Stimulated activated CD4-positive, alpha-beta T cell treated with anti-CD3 and anti-CD28 coated beads, TNF-alpha, amount 100 ng/mL, for 1 hour (primary cell): ENCODE results near the gene NUDT15.
A peak's percentile ranks its signal among the peaks of the same experiment; 100 is the strongest.
"Not testable (repeated sequence)": the region's sequence is repeated elsewhere in the genome, so short reads cannot be mapped to it uniquely, and the experiment has no call there.

Source experiments
- DNase-seq, 3 donors: peaks; one replicate each; pipeline ENCODE4 v3.0.0-alpha.2; 2020; ENCODE audit warnings: low read depth in 3 of 3, low spot score in 1 of 3

NUDT15 gene

GRCh38 chr13:48037346-48038173, at the start of gene NUDT15:
Gene NUDT15, plus strand, starts transcription at chr13:48037726. Its CDS starts 21 bp downstream, at chr13:48037747.
- peak; percentile 86 to 89 (median 87) for DNase-seq

- DNase-seq, result no peak
Observed at GRCh38 chr13:47990427-47990826, 47.1 kb upstream of the NUDT15 start.

GRCh38 chr13:47990920-47991466, 46.5 kb upstream of the NUDT15 start:
- no peak for DNase-seq

- no peak for DNase-seq
Observed at GRCh38 chr13:47991859-47992258, 45.7 kb upstream of the NUDT15 start.

GRCh38 chr13:47997384-47997783, 40.1 kb upstream of the NUDT15 start:
- no peak for DNase-seq

- no peak for DNase-seq
Observed at GRCh38 chr13:47999973-48000372, 37.6 kb upstream of the NUDT15 start.

GRCh38 chr13:48000559-48001113, 36.9 kb upstream of the NUDT15 start:
- DNase-seq, result no peak

- DNase-seq, result peak; percentile 70 to 88 (median 79)
Observed at GRCh38 chr13:48001114-48001881, 36.2 kb upstream of the NUDT15 start, which contains the start of gene SUCLA2. Gene SUCLA2, minus strand, starts transcription at chr13:48001273. Its CDS starts 4 bp downstream, at chr13:48001269.

GRCh38 chr13:48001999-48002398, 35.5 kb upstream of the NUDT15 start:
- DNase-seq, result not testable (repeated sequence)

- DNase-seq, result no peak
Observed at GRCh38 chr13:48004201-48004600, 33.3 kb upstream of the NUDT15 start.

- DNase-seq, result no peak
Observed at GRCh38 chr13:48006396-48006795, 31.1 kb upstream of the NUDT15 start.

- no peak for DNase-seq
Observed at GRCh38 chr13:48009284-48009683, 28.2 kb upstream of the NUDT15 start.

GRCh38 chr13:48010698-48011097, 26.8 kb upstream of the NUDT15 start:
- DNase-seq, result no peak

GRCh38 chr13:48012668-48013067, 24.9 kb upstream of the NUDT15 start:
- no peak for DNase-seq

- no peak for DNase-seq
Observed at GRCh38 chr13:48014359-48014758, 23.2 kb upstream of the NUDT15 start.

GRCh38 chr13:48018637-48019036, 18.9 kb upstream of the NUDT15 start:
- no peak for DNase-seq

GRCh38 chr13:48019796-48020195, 17.7 kb upstream of the NUDT15 start:
- DNase-seq, result no peak

- no peak for DNase-seq
Observed at GRCh38 chr13:48028066-48028465, 9.5 kb upstream of the NUDT15 start.

GRCh38 chr13:48029859-48030258, 7.7 kb upstream of the NUDT15 start:
- DNase-seq, result no peak

- no peak for DNase-seq
Observed at GRCh38 chr13:48038761-48039160, 1.2 kb downstream of the NUDT15 start.

GRCh38 chr13:48040049-48040448, 2.5 kb downstream of the NUDT15 start:
- no peak for DNase-seq

GRCh38 chr13:48040896-48041295, 3.4 kb downstream of the NUDT15 start:
- DNase-seq, result no peak
